IMR-90 (cell line): ENCODE measurements around the gene ZNF219.

Experiments
- BHLHE40 ChIP-seq: fragments of 150-350 bp; IDR thresholded peaks from 2 replicates; pipeline ENCODE4 v1.6.1; 2016; ENCODE audit warnings: mild to moderate bottlenecking, low read depth, low read length
- CEBPB ChIP-seq: IDR thresholded peaks from 2 replicates; pipeline ENCODE4 v1.6.1; 2012; ENCODE audit warnings: low read depth, low read length, improper control_type of control experiment
- FOS ChIP-seq: fragments of 150-350 bp; IDR thresholded peaks from 2 replicates; pipeline ENCODE4 v1.6.1; 2016; ENCODE audit warnings: low read depth, low read length
- MAFK ChIP-seq: IDR thresholded peaks from 2 replicates; pipeline ENCODE4 v1.6.1; 2012; ENCODE audit warnings: low read depth, low read length, improper control_type of control experiment
- MAZ ChIP-seq: IDR thresholded peaks from 2 replicates; pipeline ENCODE4 v1.6.1; 2012; ENCODE audit warnings: low read depth, mild to moderate bottlenecking, low read length, improper control_type of control experiment, moderate library complexity, borderline replicate concordance
- POLR2A ChIP-seq: IDR thresholded peaks from 2 replicates; pipeline ENCODE4 v1.6.1; 2012; ENCODE audit warnings: mild to moderate bottlenecking, low read depth, low read length
- RAD21 ChIP-seq: IDR thresholded peaks from 2 replicates; pipeline ENCODE4 v1.6.1; 2012; ENCODE audit warnings: low read length, improper control_type of control experiment
- RCOR1 ChIP-seq: IDR thresholded peaks from 2 replicates; pipeline ENCODE4 v1.6.1; 2012; ENCODE audit warnings: mild to moderate bottlenecking, low read length, improper control_type of control experiment; ENCODE audit not compliant: insufficient replicate concordance
- RFX5 ChIP-seq: IDR thresholded peaks from 2 replicates; pipeline ENCODE4 v1.8.0; 2012; ENCODE audit warnings: low read depth, mild to moderate bottlenecking, low read length, moderate library complexity
- SMC3 ChIP-seq: fragments of 150-350 bp; IDR thresholded peaks from 2 replicates; pipeline ENCODE4 v1.6.1; 2016; ENCODE audit warnings: low read depth, mild to moderate bottlenecking, antibody characterized with exemption, low read length, moderate library complexity
- TF ChIP-seq, protein P1 (sequence below): conservative IDR thresholded peaks from 2 replicates; pipeline ENCODE4 v1.5.1; 2012; ENCODE audit warnings: mild to moderate bottlenecking, low read depth, low read length, improper control_type of control experiment
- TF ChIP-seq, protein P2 (sequence below): fragments of 150-350 bp; IDR thresholded peaks from 2 replicates; pipeline ENCODE4 v1.6.1; 2017; ENCODE audit warnings: mild to moderate bottlenecking, antibody characterized with exemption, low read length, low read depth
- TF ChIP-seq, protein P3 (sequence below): fragments of 150-350 bp; IDR thresholded peaks from 2 replicates; pipeline ENCODE4 v1.6.1; 2016; ENCODE audit warnings: low read depth, mild to moderate bottlenecking, low read length, moderate library complexity, borderline replicate concordance

DNA sequence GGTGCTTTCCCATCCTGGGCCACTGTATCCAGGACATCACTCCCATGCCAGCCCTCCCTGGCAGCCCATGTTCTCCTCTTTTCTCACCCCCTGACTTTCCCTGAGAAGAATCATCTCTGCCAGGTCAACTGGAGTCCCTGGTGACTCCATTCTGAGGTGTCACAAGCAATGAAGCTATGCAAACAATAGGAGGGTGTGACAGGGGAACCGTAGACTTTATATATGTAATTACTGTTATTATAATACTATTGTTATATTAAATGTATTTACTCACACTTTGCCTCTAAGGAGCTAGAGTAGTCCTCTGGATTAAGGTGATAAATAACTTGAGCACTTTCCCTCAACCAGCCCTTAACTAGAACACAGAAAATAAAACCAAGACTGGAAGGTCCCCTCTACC, 9.2 kb downstream of the ZNF219 start:
- TF ChIP-seq, protein P1, sequence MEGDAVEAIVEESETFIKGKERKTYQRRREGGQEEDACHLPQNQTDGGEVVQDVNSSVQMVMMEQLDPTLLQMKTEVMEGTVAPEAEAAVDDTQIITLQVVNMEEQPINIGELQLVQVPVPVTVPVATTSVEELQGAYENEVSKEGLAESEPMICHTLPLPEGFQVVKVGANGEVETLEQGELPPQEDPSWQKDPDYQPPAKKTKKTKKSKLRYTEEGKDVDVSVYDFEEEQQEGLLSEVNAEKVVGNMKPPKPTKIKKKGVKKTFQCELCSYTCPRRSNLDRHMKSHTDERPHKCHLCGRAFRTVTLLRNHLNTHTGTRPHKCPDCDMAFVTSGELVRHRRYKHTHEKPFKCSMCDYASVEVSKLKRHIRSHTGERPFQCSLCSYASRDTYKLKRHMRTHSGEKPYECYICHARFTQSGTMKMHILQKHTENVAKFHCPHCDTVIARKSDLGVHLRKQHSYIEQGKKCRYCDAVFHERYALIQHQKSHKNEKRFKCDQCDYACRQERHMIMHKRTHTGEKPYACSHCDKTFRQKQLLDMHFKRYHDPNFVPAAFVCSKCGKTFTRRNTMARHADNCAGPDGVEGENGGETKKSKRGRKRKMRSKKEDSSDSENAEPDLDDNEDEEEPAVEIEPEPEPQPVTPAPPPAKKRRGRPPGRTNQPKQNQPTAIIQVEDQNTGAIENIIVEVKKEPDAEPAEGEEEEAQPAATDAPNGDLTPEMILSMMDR = no peak
- no peak for TF ChIP-seq POLR2A
- TF ChIP-seq BHLHE40 = no peak
- no peak for TF ChIP-seq MAFK
- no peak for TF ChIP-seq MAZ
- TF ChIP-seq, protein P2, sequence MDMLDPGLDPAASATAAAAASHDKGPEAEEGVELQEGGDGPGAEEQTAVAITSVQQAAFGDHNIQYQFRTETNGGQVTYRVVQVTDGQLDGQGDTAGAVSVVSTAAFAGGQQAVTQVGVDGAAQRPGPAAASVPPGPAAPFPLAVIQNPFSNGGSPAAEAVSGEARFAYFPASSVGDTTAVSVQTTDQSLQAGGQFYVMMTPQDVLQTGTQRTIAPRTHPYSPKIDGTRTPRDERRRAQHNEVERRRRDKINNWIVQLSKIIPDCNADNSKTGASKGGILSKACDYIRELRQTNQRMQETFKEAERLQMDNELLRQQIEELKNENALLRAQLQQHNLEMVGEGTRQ = no peak
- TF ChIP-seq SMC3 = no peak
- TF ChIP-seq CEBPB = no peak
- no peak for TF ChIP-seq RCOR1
- TF ChIP-seq RFX5 = no peak
- TF ChIP-seq, protein P3, sequence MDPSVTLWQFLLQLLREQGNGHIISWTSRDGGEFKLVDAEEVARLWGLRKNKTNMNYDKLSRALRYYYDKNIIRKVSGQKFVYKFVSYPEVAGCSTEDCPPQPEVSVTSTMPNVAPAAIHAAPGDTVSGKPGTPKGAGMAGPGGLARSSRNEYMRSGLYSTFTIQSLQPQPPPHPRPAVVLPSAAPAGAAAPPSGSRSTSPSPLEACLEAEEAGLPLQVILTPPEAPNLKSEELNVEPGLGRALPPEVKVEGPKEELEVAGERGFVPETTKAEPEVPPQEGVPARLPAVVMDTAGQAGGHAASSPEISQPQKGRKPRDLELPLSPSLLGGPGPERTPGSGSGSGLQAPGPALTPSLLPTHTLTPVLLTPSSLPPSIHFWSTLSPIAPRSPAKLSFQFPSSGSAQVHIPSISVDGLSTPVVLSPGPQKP = no peak
- no peak for TF ChIP-seq FOS
- no peak for TF ChIP-seq RAD21
